IPS-NIHi11 (cell line): ENCODE measurements around the gene ARHGEF7.

Source experiments
- DNase-seq: peaks from one replicate; pipeline ENCODE4 v3.0.0; 2012; ENCODE audit warnings: mixed read lengths, low spot score

The ARHGEF7 gene

GRCh38 chr13:111303559-111303958 lies 188.4 kb downstream of the ARHGEF7 start:
- DNase-seq: no peak

GRCh38 chr13:111304041-111304544 lies 189.0 kb downstream of the ARHGEF7 start:
- no peak for DNase-seq

- no peak for DNase-seq
These were observed 189.6 kb downstream of the ARHGEF7 start for GRCh38 chr13:111304603-111305289.

- no peak for DNase-seq
These were observed 198.0 kb downstream of the ARHGEF7 start for GRCh38 chr13:111312944-111313590.

GRCh38 chr13:111313911-111314425 lies 198.9 kb downstream of the ARHGEF7 start:
- no peak for DNase-seq

GRCh38 chr13:111314852-111315251 lies 199.7 kb downstream of the ARHGEF7 start:
- no peak for DNase-seq

GRCh38 chr13:111315347-111315995 lies 200.4 kb downstream of the ARHGEF7 start:
- DNase-seq: no peak

GRCh38 chr13:111316161-111316730 lies 201.1 kb downstream of the ARHGEF7 start:
- no peak for DNase-seq

- DNase-seq: no peak
These were observed 202.0 kb downstream of the ARHGEF7 start for GRCh38 chr13:111317042-111317550.

- no peak for DNase-seq
These were observed 202.6 kb downstream of the ARHGEF7 start for GRCh38 chr13:111317571-111318345.

- no peak for DNase-seq
These were observed 203.3 kb downstream of the ARHGEF7 start for GRCh38 chr13:111318386-111318785.

GRCh38 chr13:111319521-111319920 lies 204.4 kb downstream of the ARHGEF7 start:
- DNase-seq: no peak

- DNase-seq: no peak
These were observed 205.1 kb downstream of the ARHGEF7 start, which contains the start of gene TEX29 for GRCh38 chr13:111319998-111320911. Gene TEX29 (plus strand): TSS chr13:111320642. CDS start chr13:111320891, 249 bp downstream.

- DNase-seq: no peak
These were observed 207.1 kb downstream of the ARHGEF7 start for GRCh38 chr13:111322001-111322915.

- no peak for DNase-seq
These were observed 207.8 kb downstream of the ARHGEF7 start for GRCh38 chr13:111322916-111323331.

GRCh38 chr13:111323549-111323948 lies 208.4 kb downstream of the ARHGEF7 start:
- DNase-seq: no peak

GRCh38 chr13:111323950-111324651 lies 209.0 kb downstream of the ARHGEF7 start:
- DNase-seq: no peak

GRCh38 chr13:111324736-111325135 lies 209.6 kb downstream of the ARHGEF7 start:
- no peak for DNase-seq
